Measurements from ENCODE around the gene CD2.

- TF ChIP-seq CTCF (IDR thresholded peaks at IDR 0.05 in 4 of 5, conservative IDR thresholded peaks at IDR 0.05 in 1 of 5) (no peak), POLR2A (IDR thresholded peaks at IDR 0.05) (no peak)
These were observed 18.4 kb downstream of the CD2 start for GRCh38 chr1:116772648-116773045.
